Left hindlimb (tissue), 1 donor: ENCODE measurements around the gene RND2.
"Not testable (repeated sequence)": the region's sequence is repeated elsewhere in the genome, so short reads cannot be mapped to it uniquely, and the experiment has no call there.

Experiments
- DNase-seq: peaks from one replicate; pipeline ENCODE4 v3.0.0-alpha.2; 2018

RND2 gene

GRCh38 chr17:43024407-43025289 lies at the start of gene RND2:
Gene RND2, plus strand, starts transcription at chr17:43025231. Its CDS starts 117 bp downstream, at chr17:43025348.
- peak; percentile 95 for DNase-seq

DNA sequence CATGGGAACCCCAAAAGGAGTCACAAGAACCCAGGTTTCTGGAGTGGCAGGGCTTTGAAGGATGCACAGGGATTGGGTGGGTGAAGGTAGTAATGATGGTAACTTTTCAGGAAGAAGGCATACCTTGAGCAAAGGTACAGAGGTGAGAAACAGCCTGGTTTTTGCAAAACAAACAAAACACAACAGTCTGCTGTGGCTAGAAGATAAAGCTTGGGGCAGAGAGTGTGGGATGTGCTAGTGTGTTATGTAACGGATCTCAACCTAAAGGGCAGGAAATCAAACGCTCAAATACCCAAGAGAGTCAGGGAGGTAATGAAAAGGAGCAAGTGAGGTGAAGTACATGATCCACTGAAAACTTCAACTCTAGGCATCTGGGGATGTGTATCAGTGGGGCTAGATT lies 49.8 kb upstream of the RND2 start:
- no peak for DNase-seq

- DNase-seq: not testable (repeated sequence)
Observed at GRCh38 chr17:42975701-42976100, 49.3 kb upstream of the RND2 start.

- DNase-seq: peak; percentile 65
Observed at GRCh38 chr17:42979511-42980273, 45.3 kb upstream of the RND2 start, which contains the start of gene PTGES3L. Gene PTGES3L, minus strand, starts transcription at chr17:42980080. Its CDS starts 27 bp downstream, at chr17:42980053.

GRCh38 chr17:42980274-42980765 lies 44.7 kb upstream of the RND2 start, which contains the start of gene RUNDC1:
Gene RUNDC1, plus strand, starts transcription at chr17:42980565. Its CDS starts 12 bp downstream, at chr17:42980577.
- peak; percentile 90 for DNase-seq

DNA sequence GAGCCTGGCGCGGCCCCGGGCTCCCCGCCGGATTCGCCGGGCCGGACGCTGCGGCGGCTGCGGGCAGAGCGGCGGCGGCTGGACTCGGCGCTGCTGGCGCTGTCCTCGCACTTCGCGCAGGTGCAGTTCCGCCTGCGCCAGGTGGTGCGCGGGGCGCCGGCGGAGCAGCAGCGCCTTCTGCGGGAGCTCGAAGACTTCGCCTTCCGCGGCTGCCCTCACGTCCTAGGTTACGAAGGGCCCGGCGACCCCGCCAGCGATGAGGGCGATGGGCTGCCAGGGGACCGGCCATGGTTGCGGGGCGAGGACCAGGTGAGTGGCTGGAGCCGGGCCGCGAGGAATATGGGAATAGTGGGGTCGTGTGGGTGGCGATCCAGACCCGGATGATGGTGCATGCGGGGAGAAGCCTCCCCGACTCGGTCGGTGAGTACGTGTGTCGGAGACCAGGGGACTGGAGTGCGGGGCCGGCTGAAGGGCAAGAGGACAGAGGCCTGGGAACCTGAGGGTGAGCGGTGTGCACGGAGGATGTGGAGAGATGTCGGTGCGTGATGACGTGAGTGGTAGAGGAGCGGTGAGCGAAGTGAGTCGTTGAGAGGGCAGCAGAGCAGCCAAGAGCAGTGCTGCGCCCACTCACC lies 44.1 kb upstream of the RND2 start:
- no peak for DNase-seq

GRCh38 chr17:42982266-42982665 lies 42.8 kb upstream of the RND2 start:
- no peak for DNase-seq

- DNase-seq: no peak
Observed at GRCh38 chr17:42985225-42985624, 39.8 kb upstream of the RND2 start.

- DNase-seq: no peak
Observed at GRCh38 chr17:42989141-42989540, 35.9 kb upstream of the RND2 start.

DNA sequence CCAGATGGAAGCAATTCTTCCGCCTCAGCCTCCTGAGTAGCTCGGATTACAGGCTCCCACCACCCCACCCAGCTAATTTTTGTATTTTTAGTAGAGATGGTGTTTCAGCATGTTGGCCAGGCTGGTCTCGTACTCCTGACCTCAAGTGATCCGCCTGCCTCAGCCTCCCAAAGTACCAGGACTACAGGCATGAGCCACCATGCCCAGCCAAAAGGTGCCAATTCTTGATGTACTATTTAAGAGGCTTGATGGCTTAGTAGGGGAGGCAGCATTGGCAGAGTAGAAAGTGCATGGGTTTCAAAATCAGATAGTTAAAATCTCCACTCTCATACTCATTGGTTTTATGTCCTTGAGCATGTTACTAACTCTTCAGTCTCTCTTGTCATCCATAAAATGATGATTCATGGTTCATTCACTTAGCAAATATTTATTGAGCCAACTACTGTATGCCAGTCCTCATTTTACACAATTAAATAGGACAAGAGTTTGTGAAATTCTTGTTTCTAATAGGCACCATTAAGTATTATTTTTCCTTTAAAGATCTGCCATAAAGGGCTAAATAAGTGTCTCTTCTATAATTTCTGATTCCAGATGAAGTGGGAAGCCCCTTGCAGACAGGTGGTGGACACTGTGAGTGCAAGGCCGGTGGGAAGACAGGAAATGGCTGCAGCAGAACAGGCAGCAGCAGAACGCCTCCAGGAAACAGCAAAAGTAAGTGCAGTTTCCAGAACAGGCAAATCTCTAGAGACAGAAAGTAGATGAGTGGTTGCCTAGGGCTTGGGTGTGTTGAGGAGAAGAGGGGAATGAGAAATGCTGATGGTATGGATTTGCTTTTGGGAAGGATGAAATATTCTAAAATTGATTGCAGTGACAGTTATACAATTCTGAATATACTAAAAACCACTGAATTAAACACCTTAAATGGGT lies 35.0 kb upstream of the RND2 start:
- DNase-seq: no peak

DNA sequence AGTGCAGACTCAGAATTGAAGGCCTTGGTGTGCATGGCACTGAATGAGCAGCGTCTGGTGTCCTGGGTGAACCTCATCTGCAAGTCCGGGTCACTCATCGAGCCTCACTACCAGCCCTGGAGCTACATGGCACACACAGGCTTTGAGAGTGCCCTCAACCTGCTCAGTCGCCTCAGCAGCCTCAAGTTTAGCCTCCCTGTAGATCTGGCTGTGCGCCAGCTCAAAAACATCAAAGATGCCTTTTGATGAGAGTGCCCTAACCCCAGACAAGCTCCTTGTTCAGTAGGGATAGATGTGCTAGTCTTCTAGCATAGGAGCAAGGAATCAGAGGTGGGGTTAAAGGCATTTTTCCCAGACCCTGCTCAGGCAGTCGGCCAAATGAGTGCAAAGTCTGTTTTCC lies 33.6 kb upstream of the RND2 start:
- no peak for DNase-seq

DNA sequence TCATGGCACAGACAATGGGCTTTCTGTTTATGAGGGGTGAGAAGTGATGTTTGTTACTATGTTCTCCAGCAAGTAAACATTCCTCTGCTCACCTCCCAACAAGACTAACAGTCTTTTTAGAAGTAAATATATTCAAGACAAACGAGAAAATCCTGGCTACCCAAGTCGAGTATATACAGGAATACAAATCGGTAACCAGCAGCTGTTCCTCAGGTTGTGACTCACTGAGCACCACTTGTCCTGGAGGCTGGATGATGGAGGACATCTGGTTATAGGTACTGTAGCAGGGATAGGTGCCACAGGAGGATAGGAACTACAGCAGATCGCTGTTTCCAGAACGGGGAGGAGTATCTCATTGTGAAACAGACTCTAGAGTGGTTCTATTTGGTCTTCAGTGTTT lies 32.2 kb upstream of the RND2 start:
- DNase-seq: no peak

DNA sequence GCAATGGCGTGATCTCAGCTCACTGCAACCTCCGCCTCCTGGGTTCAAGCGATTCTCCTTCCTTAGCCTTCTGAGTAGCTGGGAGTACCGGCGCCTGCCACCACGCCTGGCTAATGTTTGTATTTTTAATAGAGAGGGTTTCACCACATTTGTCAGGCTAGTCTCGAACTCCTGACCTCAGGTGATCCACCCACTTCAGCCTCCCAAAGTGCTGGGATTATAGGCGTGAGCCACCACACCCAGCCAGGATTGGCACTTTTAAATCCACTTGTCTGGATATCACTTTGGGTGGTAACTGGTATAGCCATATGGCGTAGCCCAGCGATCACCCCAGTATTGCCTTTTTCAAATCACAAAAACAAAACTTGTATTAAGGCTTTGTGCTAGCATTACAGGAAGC lies 31.1 kb upstream of the RND2 start:
- not testable (repeated sequence) for DNase-seq

GRCh38 chr17:42997390-42997983 lies 27.5 kb upstream of the RND2 start:
- DNase-seq: no peak

GRCh38 chr17:42997984-42998938 lies 26.8 kb upstream of the RND2 start, which contains the start of gene RPL27:
Gene RPL27, plus strand, starts transcription at chr17:42998419. Its CDS starts 332 bp downstream, at chr17:42998751.
- DNase-seq: peak; percentile 99

- no peak for DNase-seq
Observed at GRCh38 chr17:42999003-42999525, 26.0 kb upstream of the RND2 start.

DNA sequence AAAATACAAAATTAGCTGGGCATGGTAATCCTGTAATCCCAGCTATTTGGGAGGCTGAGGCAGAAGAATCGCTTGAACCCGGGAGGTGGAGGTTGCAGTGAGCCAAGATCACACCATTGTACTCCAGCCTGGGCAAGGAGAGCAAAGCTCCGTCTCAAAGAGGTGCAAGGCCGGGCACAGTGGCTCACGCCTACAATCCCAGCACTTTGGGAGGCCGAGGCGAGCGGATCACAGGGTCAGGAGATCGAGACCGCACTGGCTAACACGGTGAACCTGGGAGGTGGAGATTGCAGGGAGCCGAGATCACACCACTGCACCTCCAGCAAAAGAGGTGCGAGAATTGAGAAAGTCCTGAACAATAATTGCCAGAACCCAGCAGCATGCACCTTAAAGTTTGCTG lies 24.1 kb upstream of the RND2 start:
- not testable (repeated sequence) for DNase-seq

GRCh38 chr17:43003542-43004172 lies 21.4 kb upstream of the RND2 start:
- no peak for DNase-seq
